HepG2 (cell line): ENCODE measurements around the gene OSR1. TPM values are rescaled to one million over a fixed set of nuclear protein-coding genes. Genes with fewer than 3 reads are reported as not detected.

Experiments used
- ARID2 ChIP-seq: sonication (generic); formaldehyde crosslinking; IDR thresholded peaks from 2 replicates; pipeline ENCODE4 v1.8.1; 2022; ENCODE audit warnings: mild to moderate bottlenecking, missing genetic modification reagents, borderline replicate concordance
- CBX2 ChIP-seq, 2 experiments: fragments of 200-600 bp in 1 of 2; sonication (generic); formaldehyde crosslinking in 1 of 2; IDR thresholded peaks; 2 replicates each; pipeline versions ENCODE4 v1.7.0 to v1.8.1; 2018 to 2022; ENCODE audit warnings: low read depth in 2 of 2, low read length in 1 of 2, mild to moderate bottlenecking in 1 of 2, missing genetic modification reagents in 1 of 2
- GZF1 ChIP-seq: sonication (generic); formaldehyde crosslinking; IDR thresholded peaks from 2 replicates; pipeline ENCODE4 v1.5.1; 2020; ENCODE audit warnings: mild to moderate bottlenecking, missing genetic modification reagents
- POGZ ChIP-seq: sonication (generic); formaldehyde crosslinking; IDR thresholded peaks from 2 replicates; pipeline ENCODE4 v1.4.0; 2020; ENCODE audit warnings: mild to moderate bottlenecking, missing genetic modification reagents
- polyA plus RNA-seq, 8 experiments: library from polyadenylated mRNA; depleted of rRNA in 3 of 8; stranded (reverse) in 7 of 8; unstranded in 1 of 8; fragments of >200 nt; fragmentation: Illumina TruSeq in 4 of 8; extraction: Trizol in 4 of 8; gene quantifications; 2 replicates each; pipeline versions ENCODE4 v1.2.1 to v1.2.3, GENCODE V29; 2011 to 2016; ENCODE audit warnings: low read depth in 4 of 8, missing spikeins in 1 of 8, mixed read lengths in 1 of 8; ENCODE audit not compliant: insufficient read depth in 1 of 8
- total RNA-seq, 5 experiments: library from RNA; depleted of rRNA; stranded (reverse); fragments of >200 nt; fragmentation: Illumina TruSeq; extraction: Trizol; gene quantifications; 2 replicates each; pipeline ENCODE4 v1.2.3, GENCODE V29; 2016; ENCODE audit warnings: low read depth in 1 of 5
- TF ChIP-seq, protein P1 (sequence below): IDR thresholded peaks from 2 replicates; pipeline ENCODE4 v1.4.0; 2020; ENCODE audit warnings: mild to moderate bottlenecking, missing genetic modification reagents
- TF ChIP-seq, protein P2 (sequence below): sonication (generic); formaldehyde crosslinking; IDR thresholded peaks from 2 replicates; pipeline ENCODE4 v1.8.1; 2022; ENCODE audit warnings: mild to moderate bottlenecking, missing genetic modification reagents

OSR1 gene
- total and polyA plus RNA-seq, 2 of the 13 experiments (the other 11 are each of a cell fraction or from before 2014, with no cell fraction given): 0.63 to 1.1 TPM

DNA sequence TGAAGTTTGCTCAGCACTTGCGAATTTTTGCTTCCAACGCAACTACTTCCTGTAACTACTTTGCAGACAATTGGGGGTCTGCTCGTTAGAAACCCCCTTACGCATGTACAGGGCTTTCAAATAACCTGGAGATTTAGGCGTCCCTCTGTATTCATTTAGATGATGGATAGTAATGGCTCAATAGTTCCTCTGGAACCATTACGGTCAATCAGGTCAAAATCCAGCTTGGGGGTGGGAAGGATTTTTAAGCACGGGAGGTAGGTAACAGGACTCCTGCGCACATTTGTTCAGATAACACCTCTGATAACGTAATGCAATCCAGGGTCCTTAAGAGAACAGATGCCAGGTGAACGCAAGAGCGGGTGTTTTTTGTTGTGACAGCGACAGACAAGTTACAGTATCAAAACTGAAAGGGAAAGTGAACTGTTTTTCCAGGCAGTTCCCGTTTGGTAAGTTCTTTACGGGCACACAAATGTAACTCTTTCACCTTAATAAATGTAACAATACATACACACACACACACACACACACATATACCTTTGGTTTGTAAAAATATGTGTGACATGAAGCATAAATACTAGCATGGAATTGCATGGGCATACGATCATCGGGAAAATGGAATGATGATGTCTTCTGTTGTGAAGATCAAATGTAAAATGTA is 3.8 kb upstream of the OSR1 start (continued):
- TF ChIP-seq CBX2 (IDR thresholded peaks at IDR 0.05; ENCODE audit: low read depth, low read length): peak; percentile 90
- no peak for TF ChIP-seq CBX2 (CRISPR knock-in tag; IDR thresholded peaks at IDR 0.05; ENCODE audit: low read depth)
- TF ChIP-seq POGZ (CRISPR knock-in tag): no peak
- TF ChIP-seq, protein P1, sequence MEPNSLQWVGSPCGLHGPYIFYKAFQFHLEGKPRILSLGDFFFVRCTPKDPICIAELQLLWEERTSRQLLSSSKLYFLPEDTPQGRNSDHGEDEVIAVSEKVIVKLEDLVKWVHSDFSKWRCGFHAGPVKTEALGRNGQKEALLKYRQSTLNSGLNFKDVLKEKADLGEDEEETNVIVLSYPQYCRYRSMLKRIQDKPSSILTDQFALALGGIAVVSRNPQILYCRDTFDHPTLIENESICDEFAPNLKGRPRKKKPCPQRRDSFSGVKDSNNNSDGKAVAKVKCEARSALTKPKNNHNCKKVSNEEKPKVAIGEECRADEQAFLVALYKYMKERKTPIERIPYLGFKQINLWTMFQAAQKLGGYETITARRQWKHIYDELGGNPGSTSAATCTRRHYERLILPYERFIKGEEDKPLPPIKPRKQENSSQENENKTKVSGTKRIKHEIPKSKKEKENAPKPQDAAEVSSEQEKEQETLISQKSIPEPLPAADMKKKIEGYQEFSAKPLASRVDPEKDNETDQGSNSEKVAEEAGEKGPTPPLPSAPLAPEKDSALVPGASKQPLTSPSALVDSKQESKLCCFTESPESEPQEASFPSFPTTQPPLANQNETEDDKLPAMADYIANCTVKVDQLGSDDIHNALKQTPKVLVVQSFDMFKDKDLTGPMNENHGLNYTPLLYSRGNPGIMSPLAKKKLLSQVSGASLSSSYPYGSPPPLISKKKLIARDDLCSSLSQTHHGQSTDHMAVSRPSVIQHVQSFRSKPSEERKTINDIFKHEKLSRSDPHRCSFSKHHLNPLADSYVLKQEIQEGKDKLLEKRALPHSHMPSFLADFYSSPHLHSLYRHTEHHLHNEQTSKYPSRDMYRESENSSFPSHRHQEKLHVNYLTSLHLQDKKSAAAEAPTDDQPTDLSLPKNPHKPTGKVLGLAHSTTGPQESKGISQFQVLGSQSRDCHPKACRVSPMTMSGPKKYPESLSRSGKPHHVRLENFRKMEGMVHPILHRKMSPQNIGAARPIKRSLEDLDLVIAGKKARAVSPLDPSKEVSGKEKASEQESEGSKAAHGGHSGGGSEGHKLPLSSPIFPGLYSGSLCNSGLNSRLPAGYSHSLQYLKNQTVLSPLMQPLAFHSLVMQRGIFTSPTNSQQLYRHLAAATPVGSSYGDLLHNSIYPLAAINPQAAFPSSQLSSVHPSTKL (CRISPR knock-in tag): no peak
- TF ChIP-seq, protein P2, sequence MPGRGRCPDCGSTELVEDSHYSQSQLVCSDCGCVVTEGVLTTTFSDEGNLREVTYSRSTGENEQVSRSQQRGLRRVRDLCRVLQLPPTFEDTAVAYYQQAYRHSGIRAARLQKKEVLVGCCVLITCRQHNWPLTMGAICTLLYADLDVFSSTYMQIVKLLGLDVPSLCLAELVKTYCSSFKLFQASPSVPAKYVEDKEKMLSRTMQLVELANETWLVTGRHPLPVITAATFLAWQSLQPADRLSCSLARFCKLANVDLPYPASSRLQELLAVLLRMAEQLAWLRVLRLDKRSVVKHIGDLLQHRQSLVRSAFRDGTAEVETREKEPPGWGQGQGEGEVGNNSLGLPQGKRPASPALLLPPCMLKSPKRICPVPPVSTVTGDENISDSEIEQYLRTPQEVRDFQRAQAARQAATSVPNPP (CRISPR knock-in tag): 0 out of 2 replicates have a peak, but pooled peaks have one; percentile 59
- TF ChIP-seq GZF1 (CRISPR knock-in tag): 0 out of 2 replicates have a peak, but pooled peaks have one; percentile 23
- TF ChIP-seq ARID2 (CRISPR knock-in tag): peak; percentile 13; the same call in 1 of the 2 replicates
